Neural cell (in vitro differentiated cells): ENCODE data around the gene FHIT. TPM values are rescaled to one million over a fixed set of nuclear protein-coding genes. Genes with fewer than 3 reads are reported as not detected.

ENCODE experiments used
- H2AFZ ChIP-seq: fragments of 200-600, 300-800 bp; sonication (generic), shearing (Covaris generic); 2 replicates; pipeline ENCODE4 v1.6.0; 2014; ENCODE audit warnings: low read depth, mild to moderate bottlenecking, antibody characterized with exemption, low read length, moderate library complexity
- H3F3A ChIP-seq: fragments of 200-600 bp; shearing (Covaris generic); 2 replicates; pipeline ENCODE4 v1.6.1; 2016; ENCODE audit warnings: mild to moderate bottlenecking, moderate library complexity, mixed read lengths, antibody characterized with exemption, low read length; ENCODE audit not compliant: insufficient read depth, poor library complexity, severe bottlenecking
- H3K27ac ChIP-seq: fragments of 200-600, 300-800 bp; sonication (generic), shearing (Covaris generic); 2 replicates; pipeline ENCODE4 v1.5.1; 2014; ENCODE audit warnings: mild to moderate bottlenecking, low read length, moderate library complexity
- H3K27me3 ChIP-seq: fragments of 300-800, 200-600 bp; sonication (generic), shearing (Covaris generic); 2 replicates; pipeline ENCODE4 v1.6.0; 2014; ENCODE audit warnings: mild to moderate bottlenecking, low read depth, low read length, moderate library complexity; ENCODE audit not compliant: insufficient read depth
- H3K36me3 ChIP-seq: fragments of 300-800, 200-600 bp; sonication (generic), shearing (Covaris generic); 2 replicates; pipeline ENCODE4 v1.5.1; 2014; ENCODE audit warnings: mild to moderate bottlenecking, antibody characterized with exemption, low read length, moderate library complexity; ENCODE audit not compliant: insufficient read depth
- H3K4me2 ChIP-seq: fragments of 300-800, 200-600 bp; sonication (generic), shearing (Covaris generic); 2 replicates; pipeline ENCODE4 v1.6.0; 2014; ENCODE audit warnings: mild to moderate bottlenecking, low read length
- H3K4me3 ChIP-seq: fragments of 300-800, 200-600 bp; sonication (generic), shearing (Covaris generic); 2 replicates; pipeline ENCODE4 v1.5.1; 2014; ENCODE audit warnings: mild to moderate bottlenecking, low read length, moderate library complexity
- H3K79me2 ChIP-seq: fragments of 200-600 bp; shearing (Covaris generic); replicated peaks from 2 replicates; pipeline ENCODE4 v1.6.0; 2014; ENCODE audit warnings: mild to moderate bottlenecking, low read length, moderate library complexity; ENCODE audit not compliant: insufficient read depth
- H3K9ac ChIP-seq: fragments of 300-800, 200-600 bp; sonication (generic), shearing (Covaris generic); 2 replicates; pipeline ENCODE4 v1.6.1; 2016; ENCODE audit warnings: mild to moderate bottlenecking, low read length, mixed read lengths
- H3K9me2 ChIP-seq: fragments of 200-600 bp; shearing (Covaris generic); 2 replicates; pipeline ENCODE4 v1.6.1; 2016; ENCODE audit warnings: mild to moderate bottlenecking, low read length, mixed read lengths; ENCODE audit not compliant: insufficient read depth
- H3K9me3 ChIP-seq: fragments of 200-600, 300-800 bp; sonication (generic), shearing (Covaris generic); 2 replicates; pipeline ENCODE4 v1.6.1; 2016; ENCODE audit warnings: mild to moderate bottlenecking, mixed run types, low read length, moderate library complexity, mixed read lengths
- H4K20me1 ChIP-seq: fragments of 200-600 bp; shearing (Covaris generic); 2 replicates; pipeline ENCODE4 v1.6.1; 2016; ENCODE audit warnings: mild to moderate bottlenecking, mixed run types; ENCODE audit not compliant: insufficient read depth
- CTCF ChIP-seq: fragments of 450-650 bp; IDR thresholded peaks from 2 replicates; pipeline ENCODE4 v1.5.1; 2014; ENCODE audit warnings: antibody characterized with exemption, mild to moderate bottlenecking, moderate library complexity; ENCODE audit not compliant: poor library complexity, severe bottlenecking
- EP300 ChIP-seq: fragments of 450-650 bp; conservative IDR thresholded peaks from 2 replicates; pipeline ENCODE4 v1.6.1; 2014; ENCODE audit warnings: antibody characterized with exemption, mild to moderate bottlenecking, moderate library complexity; ENCODE audit not compliant: poor library complexity, severe bottlenecking
- EZH2 ChIP-seq: fragments of 200-600, 300-800 bp; shearing (Covaris generic), sonication (generic); IDR thresholded peaks from 2 replicates; pipeline ENCODE4 v1.6.1; 2014; ENCODE audit warnings: antibody characterized with exemption, low read length, borderline replicate concordance, mild to moderate bottlenecking; ENCODE audit not compliant: insufficient read depth, poor library complexity, severe bottlenecking
- MXI1 ChIP-seq: fragments of 450-650 bp; conservative IDR thresholded peaks from 2 replicates; pipeline ENCODE4 v1.6.1; 2014; ENCODE audit warnings: antibody characterized with exemption, mild to moderate bottlenecking; ENCODE audit not compliant: poor library complexity, severe bottlenecking
- POLR2AphosphoS5 ChIP-seq: IDR thresholded peaks from 2 replicates; pipeline ENCODE4 v1.6.1; 2012
- RAD21 ChIP-seq: fragments of 450-650 bp; conservative IDR thresholded peaks from 2 replicates; pipeline ENCODE4 v1.6.1; 2014; ENCODE audit warnings: antibody characterized with exemption, mild to moderate bottlenecking, moderate library complexity
- REST ChIP-seq: IDR thresholded peaks from 2 replicates; pipeline ENCODE4 v1.6.1; 2012; ENCODE audit warnings: borderline replicate concordance
- SMC3 ChIP-seq: fragments of 450-650 bp; conservative IDR thresholded peaks from 2 replicates; pipeline ENCODE4 v1.6.1; 2014; ENCODE audit warnings: antibody characterized with exemption, mild to moderate bottlenecking, moderate library complexity; ENCODE audit not compliant: poor library complexity
- TAF1 ChIP-seq: IDR thresholded peaks from 2 replicates; pipeline ENCODE4 v1.6.1; 2012; ENCODE audit warnings: low read depth
- polyA plus RNA-seq: library from polyadenylated mRNA; depleted of rRNA; stranded (reverse); fragments of >200 nt; gene quantifications from 2 replicates; pipeline ENCODE4 v1.2.3, GENCODE V29; 2014

FHIT gene
- polyA plus RNA-seq, 1 donor from 2014 or later = not detected

- Histone ChIP-seq H3K9ac (no peak overlapping the region), H3K27me3 (no peaks in the 10 kb centered on the region), H3F3A (no peaks in the 10 kb centered on the region), H3K9me3 (no peaks in the 10 kb centered on the region), H3K9me2 (no peaks in the 10 kb centered on the region), H4K20me1 (no peaks in the 10 kb centered on the region), H3K36me3 (no peaks in the 10 kb centered on the region), H3K79me2 (no peaks in the 10 kb centered on the region), H3K4me3 (no peak overlapping the region), H2AFZ (no peak overlapping the region), H3K4me2 (no peak overlapping the region), H3K27ac (no peak overlapping the region)
- TF ChIP-seq EZH2 (no peak), EP300 (no peak), MXI1 (no peak), CTCF (no peak), RAD21 (no peak), REST (no peak), TAF1 (no peak), POLR2AphosphoS5 (no peak), SMC3 (no peak)
These were observed 1321.1 kb downstream of the FHIT start for GRCh38 chr3:59930170-59930569.

GRCh38 chr3:59927056-59927455, 1324.2 kb downstream of the FHIT start:
- Histone ChIP-seq H3K9me2 (no peaks in the 10 kb centered on the region), H2AFZ (no peak overlapping the region), H4K20me1 (no peaks in the 10 kb centered on the region), H3K9ac (no peak overlapping the region), H3K4me2 (no peak overlapping the region), H3K27me3 (no peaks in the 10 kb centered on the region), H3K36me3 (no peaks in the 10 kb centered on the region), H3K27ac (no peak overlapping the region), H3F3A (no peaks in the 10 kb centered on the region), H3K4me3 (no peak overlapping the region), H3K79me2 (no peaks in the 10 kb centered on the region), H3K9me3 (no peaks in the 10 kb centered on the region)
- TF ChIP-seq REST (no peak), EP300 (no peak), POLR2AphosphoS5 (no peak), CTCF (no peak), EZH2 (no peak), SMC3 (no peak), RAD21 (no peak), MXI1 (no peak), TAF1 (no peak)
